Activated T-cell treated with anti-CD3 and anti-CD28 coated beads for 48 hours (primary cell): ENCODE results near the gene ELMO2.

ENCODE experiments used
- DNase-seq: peaks from one replicate; pipeline ENCODE4 v3.0.0-alpha.2; 2020; ENCODE audit warnings: low read depth

The ELMO2 gene

GRCh38 chr20:46331611-46332361 is 74.6 kb downstream of the ELMO2 start:
- no peak for DNase-seq

GRCh38 chr20:46330831-46331371 is 75.5 kb downstream of the ELMO2 start:
- no peak for DNase-seq

DNA sequence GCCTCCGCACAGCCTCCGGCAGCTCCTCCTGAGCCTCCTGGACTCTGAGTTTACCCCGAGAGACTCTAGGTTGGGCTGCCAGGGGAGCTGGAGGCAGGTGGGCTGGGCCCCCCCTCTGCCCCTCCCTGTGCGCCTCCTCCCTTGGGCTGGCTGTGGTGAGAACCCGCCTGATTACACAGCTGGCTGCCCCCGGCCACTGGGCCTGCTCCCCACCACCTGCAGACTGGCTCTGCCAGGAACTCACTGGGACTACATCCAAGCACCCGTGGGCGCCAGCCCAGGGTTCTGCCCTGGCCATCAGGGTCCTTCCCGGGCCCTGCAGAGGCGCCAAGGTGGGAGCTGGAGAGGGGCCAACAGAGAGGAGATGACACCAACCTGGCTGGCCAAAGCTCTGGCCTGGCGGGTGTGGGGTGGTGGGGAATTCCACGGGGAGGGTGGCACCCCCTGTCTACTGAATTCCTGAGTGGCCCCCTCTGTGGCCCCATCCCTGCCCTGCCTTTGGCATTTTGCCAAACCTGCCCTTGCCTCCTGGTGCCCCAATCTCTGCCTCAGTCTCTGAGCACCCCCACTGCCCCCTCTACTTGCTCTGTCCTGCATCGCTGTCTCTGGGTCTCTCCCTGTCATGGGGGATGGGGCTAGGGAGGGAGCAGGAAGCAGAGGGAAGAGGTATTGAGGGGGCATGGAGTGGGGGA is 76.2 kb downstream of the ELMO2 start:
- DNase-seq = no peak

GRCh38 chr20:46328200-46328882 is 78.1 kb downstream of the ELMO2 start:
- no peak for DNase-seq

- DNase-seq = no peak
These were observed 78.9 kb downstream of the ELMO2 start for GRCh38 chr20:46327557-46327956.

DNA sequence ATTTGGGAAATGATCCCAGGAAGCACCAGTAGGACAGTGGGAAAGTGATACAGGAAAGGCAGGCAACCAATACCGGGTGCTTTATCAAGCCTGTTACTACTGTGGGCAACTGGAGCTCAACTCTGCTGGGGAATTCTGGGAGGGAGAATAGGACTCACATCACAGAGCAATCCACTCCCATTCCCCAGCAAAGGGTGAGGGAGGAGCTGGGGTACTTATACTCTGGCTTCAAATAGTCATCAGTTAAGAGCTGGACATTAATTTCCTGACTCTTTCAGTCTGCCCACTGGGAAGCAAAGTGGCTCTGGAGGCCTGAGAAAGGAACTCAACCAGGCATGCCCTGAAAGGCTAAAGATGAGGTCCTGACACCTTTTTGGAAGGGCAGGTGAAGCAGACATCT is 80.6 kb downstream of the ELMO2 start:
- no peak for DNase-seq

DNA sequence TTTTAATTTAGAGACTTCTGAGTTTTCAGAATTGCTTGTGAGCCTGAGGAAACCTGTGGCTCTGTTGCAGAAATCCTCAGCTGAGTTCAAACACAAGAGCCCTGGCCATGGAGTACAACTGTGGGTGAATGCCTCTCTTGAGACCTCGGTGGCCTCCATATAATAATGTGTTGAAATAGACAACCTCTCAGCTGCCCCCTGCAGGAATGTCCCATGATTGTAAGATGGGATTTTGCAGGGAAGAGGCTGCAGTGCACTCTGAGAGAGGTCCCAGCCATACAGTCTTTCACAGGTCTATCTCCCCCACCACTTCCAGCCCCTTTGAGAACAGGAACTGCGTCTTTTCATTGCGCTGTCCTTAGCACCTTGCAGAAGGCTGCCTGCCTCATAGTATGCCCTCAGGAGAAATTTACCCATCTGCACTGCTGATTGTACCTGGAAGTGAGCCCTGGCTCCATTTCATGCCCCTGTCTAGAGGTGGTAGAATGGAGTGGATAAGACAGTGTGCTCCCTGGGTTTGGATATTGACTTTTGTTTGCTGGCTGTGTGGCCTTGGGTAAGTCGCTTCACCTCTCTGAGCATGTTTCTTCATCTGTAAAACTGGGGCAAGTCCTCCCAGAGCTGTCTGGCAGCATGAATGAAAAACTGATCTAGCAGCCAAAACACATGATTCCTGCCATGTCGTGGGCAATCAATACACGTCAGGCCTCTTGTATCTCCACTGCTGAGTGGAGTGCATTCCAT is 81.3 kb downstream of the ELMO2 start:
- no peak for DNase-seq

DNA sequence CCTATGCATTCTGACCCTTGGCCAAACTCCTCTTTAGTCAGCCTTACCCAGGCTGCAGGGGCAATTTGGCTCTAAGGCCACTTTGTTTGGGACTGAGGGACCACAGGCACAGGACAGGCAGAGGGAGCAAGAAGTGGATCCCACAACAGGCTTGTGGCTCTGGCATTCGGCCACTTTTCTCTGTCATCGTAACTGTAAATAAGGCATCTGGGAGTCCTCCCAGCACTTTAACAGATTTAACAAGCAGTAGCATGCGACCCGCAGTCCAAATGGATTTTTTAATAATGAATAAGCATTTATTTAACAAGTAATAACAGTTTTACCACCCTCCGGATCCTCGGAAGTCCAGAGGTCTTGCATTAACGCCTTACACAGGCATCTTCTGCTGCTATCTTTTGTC is 82.0 kb downstream of the ELMO2 start:
- no peak for DNase-seq

GRCh38 chr20:46323557-46323956 is 82.9 kb downstream of the ELMO2 start:
- no peak for DNase-seq

GRCh38 chr20:46322641-46323040 is 83.8 kb downstream of the ELMO2 start:
- DNase-seq = no peak

DNA sequence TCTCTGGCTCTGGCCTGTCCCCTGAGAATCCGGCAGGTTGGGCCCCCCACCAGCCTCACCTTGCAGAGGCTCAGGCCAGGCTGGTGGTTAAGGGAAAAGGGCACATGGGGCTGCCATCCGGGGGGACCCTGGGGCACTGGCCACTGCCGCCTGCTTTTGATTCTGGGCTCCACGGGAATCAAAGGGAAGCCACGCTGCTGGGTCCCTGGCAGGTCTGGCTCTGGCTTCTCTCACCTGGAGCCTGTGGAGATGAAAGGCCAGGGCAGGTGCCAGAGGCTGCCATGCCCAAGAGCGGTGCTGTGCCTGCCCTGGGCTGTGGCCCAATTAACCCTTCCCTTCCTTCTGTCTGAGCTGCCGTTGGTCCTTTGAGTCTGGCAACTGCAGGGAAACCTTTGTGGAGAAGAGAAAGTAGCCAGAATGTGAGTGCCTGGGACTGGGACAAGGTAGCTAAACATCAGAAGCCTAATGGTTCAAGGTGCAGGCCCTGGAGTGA is 88.7 kb downstream of the ELMO2 start:
- no peak for DNase-seq

DNA sequence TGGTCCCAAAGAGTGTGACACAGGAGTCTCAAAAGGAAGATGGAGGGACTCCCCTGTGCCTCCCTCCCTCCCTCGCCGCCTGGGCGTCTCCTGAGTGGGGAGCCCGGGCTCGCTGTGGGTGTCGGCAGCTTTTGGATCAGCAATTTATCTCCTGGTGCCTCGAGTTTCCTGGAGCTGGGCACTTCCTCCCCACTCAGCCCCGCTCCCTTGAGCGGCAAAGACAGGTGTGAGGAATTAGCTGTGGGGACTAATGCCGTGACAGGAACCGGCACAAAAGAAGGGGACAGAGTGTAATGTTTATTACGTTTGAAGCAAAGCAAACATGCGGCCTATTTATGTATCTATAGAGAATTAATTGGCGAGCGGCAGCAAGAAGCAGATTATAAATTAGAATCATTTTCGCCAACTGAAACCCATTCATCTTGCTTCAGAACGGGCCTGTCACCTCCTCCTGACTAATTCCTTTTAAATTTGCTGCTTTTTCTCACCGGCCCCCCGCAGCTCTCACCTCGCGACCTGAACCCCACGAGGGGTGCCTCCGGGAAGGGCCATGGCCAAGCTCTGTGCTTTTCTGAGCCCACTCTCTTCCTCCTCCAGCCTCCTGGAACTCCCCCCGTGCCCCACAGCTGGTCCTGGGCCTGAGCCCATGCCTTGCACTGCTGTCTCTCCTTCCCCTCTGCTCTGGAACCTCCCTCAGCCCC is 89.3 kb downstream of the ELMO2 start:
- no peak for DNase-seq
